Neural progenitor cell (in vitro differentiated cells): Measurements from ENCODE around the gene PIGW.

Experiments used
- EZH2 ChIP-seq: fragments of 200-600 bp; sonication (generic); IDR thresholded peaks from 2 replicates; pipeline ENCODE4 v1.6.1; 2017; ENCODE audit warnings: antibody characterized with exemption, mild to moderate bottlenecking, moderate library complexity
- EZH2phosphoT487 ChIP-seq: fragments of 200-600 bp; sonication (generic); IDR thresholded peaks from 2 replicates; pipeline ENCODE4 v1.6.1; 2017; ENCODE audit warnings: antibody characterized with exemption
- TF ChIP-seq, protein P1 (sequence below): fragments of 200-600 bp; sonication (generic); IDR thresholded peaks from 2 replicates; pipeline ENCODE4 v1.5.1; 2017; ENCODE audit warnings: antibody characterized with exemption, mild to moderate bottlenecking

DNA sequence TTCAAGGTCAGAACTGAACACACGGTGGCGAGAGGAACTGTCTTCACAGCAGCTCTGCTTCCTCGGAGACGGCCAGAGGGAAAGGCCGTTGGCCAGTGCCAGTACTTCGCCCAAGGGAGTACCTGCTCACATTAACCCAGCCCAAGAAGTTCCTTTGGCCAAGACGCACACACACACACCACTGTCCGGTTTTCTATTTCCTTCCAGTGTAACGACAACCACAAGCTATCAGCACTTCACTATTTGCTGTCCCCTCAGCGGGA lies 9.2 kb downstream of the PIGW start:
- no peak for TF ChIP-seq EZH2
- TF ChIP-seq, protein P1, sequence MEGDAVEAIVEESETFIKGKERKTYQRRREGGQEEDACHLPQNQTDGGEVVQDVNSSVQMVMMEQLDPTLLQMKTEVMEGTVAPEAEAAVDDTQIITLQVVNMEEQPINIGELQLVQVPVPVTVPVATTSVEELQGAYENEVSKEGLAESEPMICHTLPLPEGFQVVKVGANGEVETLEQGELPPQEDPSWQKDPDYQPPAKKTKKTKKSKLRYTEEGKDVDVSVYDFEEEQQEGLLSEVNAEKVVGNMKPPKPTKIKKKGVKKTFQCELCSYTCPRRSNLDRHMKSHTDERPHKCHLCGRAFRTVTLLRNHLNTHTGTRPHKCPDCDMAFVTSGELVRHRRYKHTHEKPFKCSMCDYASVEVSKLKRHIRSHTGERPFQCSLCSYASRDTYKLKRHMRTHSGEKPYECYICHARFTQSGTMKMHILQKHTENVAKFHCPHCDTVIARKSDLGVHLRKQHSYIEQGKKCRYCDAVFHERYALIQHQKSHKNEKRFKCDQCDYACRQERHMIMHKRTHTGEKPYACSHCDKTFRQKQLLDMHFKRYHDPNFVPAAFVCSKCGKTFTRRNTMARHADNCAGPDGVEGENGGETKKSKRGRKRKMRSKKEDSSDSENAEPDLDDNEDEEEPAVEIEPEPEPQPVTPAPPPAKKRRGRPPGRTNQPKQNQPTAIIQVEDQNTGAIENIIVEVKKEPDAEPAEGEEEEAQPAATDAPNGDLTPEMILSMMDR, result no peak
- no peak for TF ChIP-seq EZH2phosphoT487
